Transverse colon (tissue), 4 donors: ENCODE results near the gene COX7A1. TPM values are rescaled to one million over a fixed set of nuclear protein-coding genes. Genes with fewer than 3 reads are reported as not detected.

Experiments
- DNase-seq: peaks from one replicate; pipeline ENCODE4 v3.0.0-alpha.2; 2019
- H3K27ac ChIP-seq, 4 donors: fragments of 200-600 bp; sonication (generic); 2 replicates each; pipeline ENCODE4 v1.5.1; 2016 to 2018; ENCODE audit warnings: inconsistent platforms in 4 of 4
- H3K27me3 ChIP-seq: fragments of 200-600 bp; sonication (generic); 2 replicates; pipeline ENCODE4 v1.5.1; 2017; ENCODE audit warnings: inconsistent platforms
- H3K36me3 ChIP-seq, 4 donors: fragments of 200-600 bp; sonication (generic); 2 replicates each; pipeline ENCODE4 v1.5.1; 2017 to 2019; ENCODE audit warnings: inconsistent platforms in 4 of 4
- H3K4me1 ChIP-seq, 4 donors: fragments of 200-600 bp; sonication (generic); 2 replicates each; pipeline ENCODE4 v1.5.1; 2017 to 2020; ENCODE audit warnings: inconsistent platforms in 4 of 4
- H3K4me3 ChIP-seq, 4 donors: fragments of 200-600 bp; sonication (generic); 1 replicate in 1 of 4; 2 replicates in 3 of 4; pipeline versions ENCODE4 v1.5.1 to v1.6.1; 2017 to 2019; ENCODE audit warnings: inconsistent platforms in 4 of 4
- H3K9me3 ChIP-seq, 2 donors: fragments of 200-600 bp; sonication (generic); 2 replicates each; pipeline ENCODE4 v1.5.1; 2017 to 2019; ENCODE audit warnings: inconsistent platforms in 2 of 2
- EP300 ChIP-seq: sonication (generic); formaldehyde crosslinking; IDR thresholded peaks from one replicate; pipeline ENCODE4 v1.6.1; 2017; ENCODE audit warnings: antibody characterized with exemption, low read depth
- POLR2A ChIP-seq: fragments of 450-650 bp; IDR thresholded peaks from one replicate; pipeline ENCODE4 v1.6.1; 2016; ENCODE audit warnings: antibody characterized with exemption, mild to moderate bottlenecking, moderate library complexity
- POLR2AphosphoS5 ChIP-seq, 3 donors: sonication (generic); formaldehyde crosslinking; IDR thresholded peaks; one replicate each; pipeline ENCODE4 v1.6.1; 2016; ENCODE audit warnings: antibody characterized with exemption in 3 of 3
- WGBS, 2 donors: methylation state at CpG; one replicate each; pipeline ENCODE4 v1.1.5; 2018; ENCODE audit warnings: low coverage in 1 of 2; 5-methylcytosine and 5-hydroxymethylcytosine counted together
- in situ Hi-C, 4 donors: fragments of 200-750 bp; cut with MboI; loops; one replicate each; pipeline versions ENCODE4 v1.15.0 to v1.15.1; 2017; ENCODE audit warnings: low sequenced_read_pairs in 3 of 4, low pct_ligation_motif_present in 1 of 4, low pct_unique_long_range_greater_than_20kb in 1 of 4
- intact Hi-C: fragments of 100-400 bp; cut with DNase I; formaldehyde crosslinking; loops from one replicate; pipeline ENCODE4 v1.15.1; 2023; ENCODE audit warnings: low total_unique reads
- total RNA-seq, 4 donors: library from RNA; depleted of rRNA; stranded (reverse); fragments of >200 nt; gene quantifications; one replicate each; pipeline ENCODE4 v1.1.0, GENCODE V29; 2016
- TF ChIP-seq, protein P1 (sequence below), 5 experiments: fragments of 200-600 bp in 3 of 5; fragments of 450-650 bp in 2 of 5; sonication (generic) in 3 of 5; IDR thresholded peaks; 1 replicate in 2 of 5; 2 replicates in 3 of 5; pipeline ENCODE4 v1.5.1; 2016 to 2017; ENCODE audit warnings: antibody characterized with exemption in 5 of 5, inconsistent platforms in 3 of 5, mild to moderate bottlenecking in 2 of 5, moderate library complexity in 1 of 5

COX7A1 gene
- total RNA-seq, 4 donors from 2014 or later = 7.8 to 26.3 (median 11.7) TPM; not detected in 1

DNA sequence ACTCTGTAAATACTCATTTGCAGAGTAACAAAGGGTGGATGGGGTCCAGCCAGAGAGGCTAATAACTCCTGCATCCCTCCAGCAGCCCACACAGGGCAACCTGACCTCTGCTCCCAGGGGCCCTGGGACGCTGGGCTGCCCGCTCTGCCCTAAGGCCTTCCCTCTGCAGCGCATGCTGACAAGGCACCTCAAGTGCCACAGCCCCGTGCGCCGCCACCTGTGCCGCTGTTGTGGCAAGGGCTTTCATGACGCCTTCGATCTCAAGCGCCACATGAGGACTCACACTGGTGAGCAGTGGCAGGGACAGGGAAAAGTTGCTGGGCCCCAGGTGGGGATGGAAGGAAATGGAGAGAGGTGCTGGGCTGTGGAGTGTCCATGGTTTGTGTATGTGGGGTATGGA lies 39.6 kb downstream of the COX7A1 start:
- H3K4me3 ChIP-seq = no peak overlapping the region
- H3K9me3 ChIP-seq = no peaks in the 10 kb centered on the region
- H3K27ac ChIP-seq = no peak overlapping the region
- 99% methylated on average over 10 of the region's 10 CpGs; no CpG with 5 or more reads in 1 of the 2 donors for WGBS, 2 donors
- intact Hi-C loops = no loop called here
- peaks cover 11 to 29% (median 22%) of the 10 kb centered on the region in 4 donors for H3K4me1 ChIP-seq
- DNase-seq = no peak
- TF ChIP-seq, protein P1, sequence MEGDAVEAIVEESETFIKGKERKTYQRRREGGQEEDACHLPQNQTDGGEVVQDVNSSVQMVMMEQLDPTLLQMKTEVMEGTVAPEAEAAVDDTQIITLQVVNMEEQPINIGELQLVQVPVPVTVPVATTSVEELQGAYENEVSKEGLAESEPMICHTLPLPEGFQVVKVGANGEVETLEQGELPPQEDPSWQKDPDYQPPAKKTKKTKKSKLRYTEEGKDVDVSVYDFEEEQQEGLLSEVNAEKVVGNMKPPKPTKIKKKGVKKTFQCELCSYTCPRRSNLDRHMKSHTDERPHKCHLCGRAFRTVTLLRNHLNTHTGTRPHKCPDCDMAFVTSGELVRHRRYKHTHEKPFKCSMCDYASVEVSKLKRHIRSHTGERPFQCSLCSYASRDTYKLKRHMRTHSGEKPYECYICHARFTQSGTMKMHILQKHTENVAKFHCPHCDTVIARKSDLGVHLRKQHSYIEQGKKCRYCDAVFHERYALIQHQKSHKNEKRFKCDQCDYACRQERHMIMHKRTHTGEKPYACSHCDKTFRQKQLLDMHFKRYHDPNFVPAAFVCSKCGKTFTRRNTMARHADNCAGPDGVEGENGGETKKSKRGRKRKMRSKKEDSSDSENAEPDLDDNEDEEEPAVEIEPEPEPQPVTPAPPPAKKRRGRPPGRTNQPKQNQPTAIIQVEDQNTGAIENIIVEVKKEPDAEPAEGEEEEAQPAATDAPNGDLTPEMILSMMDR (IDR thresholded peaks at IDR 0.05) = no peak
- no peak for TF ChIP-seq EP300
- no peak for TF ChIP-seq POLR2A
- no peak for TF ChIP-seq POLR2AphosphoS5 (IDR thresholded peaks at IDR 0.05)
- no peaks in the 10 kb centered on the region for H3K27me3 ChIP-seq
- in situ Hi-C loops = no loop called here
- no peaks in the 10 kb centered on the region for H3K36me3 ChIP-seq

DNA sequence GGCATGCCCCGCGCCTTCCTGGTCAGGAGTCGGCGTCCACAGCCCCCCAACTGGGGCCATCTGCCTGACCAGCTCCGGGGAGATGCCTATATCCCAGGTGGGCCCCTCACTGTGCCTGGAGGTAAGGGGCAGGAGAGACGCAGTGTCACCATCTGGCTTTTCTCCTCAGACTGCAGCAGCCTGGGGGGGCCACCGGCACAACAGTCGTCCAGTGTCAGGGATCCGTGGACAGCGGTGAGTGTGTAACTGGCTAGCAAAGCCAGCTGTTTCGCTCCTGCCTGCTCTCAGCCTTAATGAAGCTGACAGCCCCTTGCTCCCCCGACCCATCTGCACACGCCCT lies 41.1 kb downstream of the COX7A1 start:
- Histone ChIP-seq H3K4me1 (peaks cover 9 to 16% (median 13%) of the 10 kb centered on the region in 4 donors), H3K9me3 (no peaks in the 10 kb centered on the region), H3K27me3 (no peaks in the 10 kb centered on the region), H3K4me3 (no peak overlapping the region), H3K36me3 (no peaks in the 10 kb centered on the region), H3K27ac (no peak overlapping the region)
- intact Hi-C loops (no loop called here), in situ Hi-C loops (no loop called here)
- 83% methylated on average over 13 of the region's 13 CpGs; no CpG with 5 or more reads in 1 of the 2 donors for WGBS, 2 donors
- no peak for TF ChIP-seq POLR2A
- TF ChIP-seq POLR2AphosphoS5 (IDR thresholded peaks at IDR 0.05) = no peak
- TF ChIP-seq EP300 = no peak
- TF ChIP-seq, protein P1 (IDR thresholded peaks at IDR 0.05) = no peak
- DNase-seq = no peak

DNA sequence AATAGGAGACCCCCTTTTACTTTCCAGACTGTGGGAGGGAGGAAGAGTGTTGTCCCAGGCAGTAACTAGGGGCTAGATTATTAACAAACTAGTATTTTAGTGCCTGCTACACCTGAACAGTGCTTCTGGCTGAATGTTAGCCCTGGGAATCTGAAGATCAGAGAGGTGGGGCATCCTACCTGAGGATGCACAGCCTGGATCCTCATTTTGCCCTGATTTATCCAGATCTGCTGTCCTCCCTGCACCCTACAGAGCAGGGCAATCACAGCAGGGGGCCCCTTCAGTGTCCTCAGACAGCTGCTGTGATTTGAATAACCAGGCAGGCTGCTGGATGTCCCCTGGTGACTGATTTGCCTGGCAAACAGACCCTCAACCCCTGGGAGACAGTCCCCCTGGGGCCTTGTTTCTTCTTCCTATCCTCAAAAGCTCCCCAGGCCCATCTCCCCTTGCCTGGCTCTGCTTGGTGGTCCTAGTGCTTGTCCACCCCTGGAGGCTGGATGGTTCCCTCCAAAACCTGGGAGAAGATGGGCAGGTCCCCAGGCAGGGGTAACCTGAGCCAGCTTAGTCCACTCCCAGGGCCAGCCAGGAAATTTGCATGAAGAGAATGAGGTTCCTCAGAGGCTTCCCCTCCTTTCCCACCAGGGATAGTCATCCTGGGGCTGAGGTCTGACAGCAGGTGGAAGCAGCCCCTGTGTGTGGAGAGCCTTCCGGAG lies 41.6 kb downstream of the COX7A1 start, which contains the start of gene OVOL3:
TSS of gene OVOL3 (plus strand) at position 657 of the 713 bp plus-strand sequence. CDS start 60 bp downstream, outside the sequence.
- H3K9me3 ChIP-seq = no peaks in the 10 kb centered on the region
- intact Hi-C loops (no loop called here), in situ Hi-C loops (no loop called here)
- H3K4me1 ChIP-seq = peaks cover 6 to 12% (median 8%) of the 10 kb centered on the region in 4 donors
- no peaks in the 10 kb centered on the region for H3K27me3 ChIP-seq
- WGBS, 2 donors = 100% methylated on average over 1 of the region's 1 CpG; no CpG with 5 or more reads in 1 of the 2 donors
- no peak within 1 kb of the TSS for H3K27ac ChIP-seq
- no peak within 1 kb of the TSS for H3K4me3 ChIP-seq
- TF ChIP-seq POLR2AphosphoS5 (IDR thresholded peaks at IDR 0.05) (no peak), EP300 (no peak), POLR2A (no peak)
- TF ChIP-seq, protein P1 (IDR thresholded peaks at IDR 0.05) = no peak
- no peak for DNase-seq
- H3K36me3 ChIP-seq = no peaks in the 10 kb centered on the region

DNA sequence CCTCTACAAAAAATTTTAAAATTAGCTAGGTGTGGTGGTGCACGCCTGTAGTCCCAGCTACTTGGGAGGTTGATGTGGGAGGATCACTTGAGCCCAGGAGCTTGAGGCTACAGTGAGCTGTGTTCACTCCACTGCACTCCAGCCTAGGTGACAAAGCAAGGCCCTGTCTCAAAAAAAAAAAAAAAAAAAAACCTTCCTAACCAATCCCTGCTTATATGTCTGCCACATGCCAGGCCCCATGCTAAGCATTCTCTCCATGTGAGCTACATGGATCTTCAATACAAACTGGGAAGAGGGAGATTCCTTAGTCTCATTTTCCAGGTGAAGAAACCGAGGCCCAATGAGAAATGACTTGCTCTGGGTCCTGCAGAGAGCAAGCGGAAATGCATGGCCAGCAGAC lies 43.6 kb downstream of the COX7A1 start:
- no peaks in the 10 kb centered on the region for H3K9me3 ChIP-seq
- in situ Hi-C loops = no loop called here

More for the DNA sequence above, 43.6 kb downstream of the COX7A1 start:
- Histone ChIP-seq H3K36me3 (no peaks in the 10 kb centered on the region), H3K27me3 (no peaks in the 10 kb centered on the region), H3K27ac (no peak overlapping the region), H3K4me1 (peaks cover 2 to 4% (median 3%) of the 10 kb centered on the region in 4 donors), H3K4me3 (no peak overlapping the region)
- no peak for DNase-seq
- intact Hi-C loops = no loop called here
- TF ChIP-seq, protein P1 (IDR thresholded peaks at IDR 0.05) = no peak
- TF ChIP-seq POLR2AphosphoS5 (IDR thresholded peaks at IDR 0.05) (no peak), EP300 (no peak), POLR2A (no peak)
- 88 to 100% methylated on average over 1 to 3 of the region's 3 CpGs for WGBS, 2 donors
